HepG2 (cell line): Measurements from ENCODE around the gene PSMA3. TPM values are rescaled to one million over a fixed set of nuclear protein-coding genes. Genes with fewer than 3 reads are reported as not detected.

ENCODE experiments used
- BCL6 ChIP-seq: IDR thresholded peaks from 2 replicates; pipeline ENCODE4 v1.6.1; 2016; ENCODE audit warnings: missing genetic modification reagents, missing compliant biosample characterization
- GZF1 ChIP-seq: sonication (generic); formaldehyde crosslinking; IDR thresholded peaks from 2 replicates; pipeline ENCODE4 v1.5.1; 2020; ENCODE audit warnings: mild to moderate bottlenecking, missing genetic modification reagents
- HNF4A ChIP-seq: sonication (generic); formaldehyde crosslinking; IDR thresholded peaks from 2 replicates; pipeline ENCODE4 v1.4.0; 2020; ENCODE audit warnings: missing genetic modification reagents
- JARID2 ChIP-seq: sonication (generic); formaldehyde crosslinking; IDR thresholded peaks from 2 replicates; pipeline ENCODE4 v1.8.1; 2023; ENCODE audit warnings: missing genetic modification reagents, inconsistent platforms; ENCODE audit not compliant: insufficient replicate concordance
- MBD4 ChIP-seq: IDR thresholded peaks from 2 replicates; pipeline ENCODE4 v1.6.1; 2012; ENCODE audit warnings: low read length, inconsistent platforms, borderline replicate concordance
- MEIS1 ChIP-seq: sonication (generic); formaldehyde crosslinking; IDR thresholded peaks from 2 replicates; pipeline ENCODE4 v1.9.0; 2021; ENCODE audit warnings: mild to moderate bottlenecking, missing genetic modification reagents, moderate library complexity, borderline replicate concordance
- NFKBIZ ChIP-seq: IDR thresholded peaks from 2 replicates; pipeline ENCODE4 v1.6.1; 2018; ENCODE audit warnings: missing genetic modification reagents, missing compliant biosample characterization
- POLR2G ChIP-seq: fragments of 200-400 bp; formaldehyde crosslinking; IDR thresholded peaks from 2 replicates; pipeline ENCODE4 v1.6.1; 2018; ENCODE audit warnings: mild to moderate bottlenecking, low read depth, low read length, moderate library complexity
- RAD21 ChIP-seq: fragments of 450-650 bp; formaldehyde crosslinking; IDR thresholded peaks from 2 replicates; pipeline ENCODE4 v1.5.0; 2020; ENCODE audit warnings: mild to moderate bottlenecking
- RFX5 ChIP-seq: IDR thresholded peaks from 2 replicates; pipeline ENCODE4 v1.6.1; 2011; ENCODE audit warnings: low read depth, low read length, improper control_type of control experiment
- SAP130 ChIP-seq: IDR thresholded peaks from 2 replicates; pipeline ENCODE4 v1.6.1; 2016; ENCODE audit warnings: low read depth
- SMC3 ChIP-seq: IDR thresholded peaks from 2 replicates; pipeline ENCODE4 v1.6.1; 2011; ENCODE audit warnings: low read length, improper control_type of control experiment
- SOX6 ChIP-seq, 2 experiments: fragments of 450-650 bp in 1 of 2; sonication (generic) in 1 of 2; formaldehyde crosslinking in 1 of 2; IDR thresholded peaks; 2 replicates each; pipeline versions ENCODE4 v1.4.0 to v1.6.1; 2017 to 2020; ENCODE audit warnings: antibody characterized with exemption in 1 of 2, mild to moderate bottlenecking in 1 of 2, missing genetic modification reagents in 1 of 2
- polyA plus RNA-seq, 8 experiments: library from polyadenylated mRNA; depleted of rRNA in 3 of 8; stranded (reverse) in 7 of 8; unstranded in 1 of 8; fragments of >200 nt; fragmentation: Illumina TruSeq in 4 of 8; extraction: Trizol in 4 of 8; gene quantifications; 2 replicates each; pipeline versions ENCODE4 v1.2.1 to v1.2.3, GENCODE V29; 2011 to 2016; ENCODE audit warnings: low read depth in 4 of 8, missing spikeins in 1 of 8, mixed read lengths in 1 of 8; ENCODE audit not compliant: insufficient read depth in 1 of 8
- total RNA-seq, 5 experiments: library from RNA; depleted of rRNA; stranded (reverse); fragments of >200 nt; fragmentation: Illumina TruSeq; extraction: Trizol; gene quantifications; 2 replicates each; pipeline ENCODE4 v1.2.3, GENCODE V29; 2016; ENCODE audit warnings: low read depth in 1 of 5
- TF ChIP-seq, protein P1 (sequence below): sonication (generic); formaldehyde crosslinking; IDR thresholded peaks from 2 replicates; pipeline ENCODE4 v1.9.0; 2021; ENCODE audit warnings: missing genetic modification reagents, mild to moderate bottlenecking, borderline replicate concordance
- TF ChIP-seq, protein P2 (sequence below): sonication (generic); formaldehyde crosslinking; IDR thresholded peaks from 2 replicates; pipeline ENCODE4 v1.9.0; 2021; ENCODE audit warnings: mild to moderate bottlenecking, missing genetic modification reagents
- TF ChIP-seq, protein P3 (sequence below): sonication (generic); formaldehyde crosslinking; conservative IDR thresholded peaks from 2 replicates; pipeline ENCODE4 v1.4.0; 2020; ENCODE audit warnings: missing genetic modification reagents
- TF ChIP-seq, protein P4 (sequence below): sonication (generic); formaldehyde crosslinking; IDR thresholded peaks from 2 replicates; pipeline ENCODE4 v1.5.0; 2020; ENCODE audit warnings: mild to moderate bottlenecking, missing genetic modification reagents, moderate library complexity

Gene PSMA3
- total and polyA plus RNA-seq, 2 of the 13 experiments (the other 11 are each of a cell fraction or from before 2014, with no cell fraction given), result 232 to 275 TPM

DNA sequence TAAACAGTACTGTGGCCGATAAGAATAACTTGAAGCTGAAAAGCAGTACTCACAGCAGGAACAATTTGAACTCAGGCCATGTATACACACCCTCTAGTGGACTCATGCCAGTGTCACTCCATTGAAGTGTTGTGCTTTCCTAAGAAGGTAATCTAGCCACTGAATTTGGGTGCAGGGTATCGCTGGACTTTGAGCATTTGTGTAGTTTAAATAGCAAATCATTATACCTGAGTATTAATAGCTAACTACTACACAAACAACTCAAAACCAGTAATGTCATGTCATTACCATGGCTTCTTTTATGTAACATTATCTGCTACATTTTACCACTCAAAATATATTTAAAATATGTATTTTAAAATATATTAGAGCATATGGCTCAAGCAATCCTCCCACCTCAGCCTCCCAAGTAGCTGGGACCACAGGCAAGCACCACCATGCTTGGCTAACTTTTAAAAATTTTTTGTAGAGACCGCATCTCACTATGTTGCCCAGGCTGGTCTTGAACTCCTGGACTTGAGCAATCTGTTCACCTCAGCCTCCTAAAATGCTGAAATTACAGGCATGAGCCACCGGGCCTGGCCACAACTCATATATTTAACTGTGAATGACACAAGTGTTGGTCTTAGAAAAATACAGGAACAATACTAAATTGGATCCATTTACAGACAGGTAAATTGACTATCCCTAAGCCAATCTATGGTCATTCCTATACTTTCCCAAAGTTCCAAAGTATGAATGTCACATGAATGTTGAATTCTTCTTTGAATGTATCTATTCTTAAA, 28.1 kb downstream of the PSMA3 start (continued):
- TF ChIP-seq, protein P1, sequence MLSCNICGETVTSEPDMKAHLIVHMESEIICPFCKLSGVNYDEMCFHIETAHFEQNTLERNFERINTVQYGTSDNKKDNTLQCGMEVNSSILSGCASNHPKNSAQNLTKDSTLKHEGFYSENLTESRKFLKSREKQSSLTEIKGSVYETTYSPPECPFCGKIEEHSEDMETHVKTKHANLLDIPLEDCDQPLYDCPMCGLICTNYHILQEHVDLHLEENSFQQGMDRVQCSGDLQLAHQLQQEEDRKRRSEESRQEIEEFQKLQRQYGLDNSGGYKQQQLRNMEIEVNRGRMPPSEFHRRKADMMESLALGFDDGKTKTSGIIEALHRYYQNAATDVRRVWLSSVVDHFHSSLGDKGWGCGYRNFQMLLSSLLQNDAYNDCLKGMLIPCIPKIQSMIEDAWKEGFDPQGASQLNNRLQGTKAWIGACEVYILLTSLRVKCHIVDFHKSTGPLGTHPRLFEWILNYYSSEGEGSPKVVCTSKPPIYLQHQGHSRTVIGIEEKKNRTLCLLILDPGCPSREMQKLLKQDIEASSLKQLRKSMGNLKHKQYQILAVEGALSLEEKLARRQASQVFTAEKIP (CRISPR knock-in tag), result no peak
- TF ChIP-seq, protein P2, sequence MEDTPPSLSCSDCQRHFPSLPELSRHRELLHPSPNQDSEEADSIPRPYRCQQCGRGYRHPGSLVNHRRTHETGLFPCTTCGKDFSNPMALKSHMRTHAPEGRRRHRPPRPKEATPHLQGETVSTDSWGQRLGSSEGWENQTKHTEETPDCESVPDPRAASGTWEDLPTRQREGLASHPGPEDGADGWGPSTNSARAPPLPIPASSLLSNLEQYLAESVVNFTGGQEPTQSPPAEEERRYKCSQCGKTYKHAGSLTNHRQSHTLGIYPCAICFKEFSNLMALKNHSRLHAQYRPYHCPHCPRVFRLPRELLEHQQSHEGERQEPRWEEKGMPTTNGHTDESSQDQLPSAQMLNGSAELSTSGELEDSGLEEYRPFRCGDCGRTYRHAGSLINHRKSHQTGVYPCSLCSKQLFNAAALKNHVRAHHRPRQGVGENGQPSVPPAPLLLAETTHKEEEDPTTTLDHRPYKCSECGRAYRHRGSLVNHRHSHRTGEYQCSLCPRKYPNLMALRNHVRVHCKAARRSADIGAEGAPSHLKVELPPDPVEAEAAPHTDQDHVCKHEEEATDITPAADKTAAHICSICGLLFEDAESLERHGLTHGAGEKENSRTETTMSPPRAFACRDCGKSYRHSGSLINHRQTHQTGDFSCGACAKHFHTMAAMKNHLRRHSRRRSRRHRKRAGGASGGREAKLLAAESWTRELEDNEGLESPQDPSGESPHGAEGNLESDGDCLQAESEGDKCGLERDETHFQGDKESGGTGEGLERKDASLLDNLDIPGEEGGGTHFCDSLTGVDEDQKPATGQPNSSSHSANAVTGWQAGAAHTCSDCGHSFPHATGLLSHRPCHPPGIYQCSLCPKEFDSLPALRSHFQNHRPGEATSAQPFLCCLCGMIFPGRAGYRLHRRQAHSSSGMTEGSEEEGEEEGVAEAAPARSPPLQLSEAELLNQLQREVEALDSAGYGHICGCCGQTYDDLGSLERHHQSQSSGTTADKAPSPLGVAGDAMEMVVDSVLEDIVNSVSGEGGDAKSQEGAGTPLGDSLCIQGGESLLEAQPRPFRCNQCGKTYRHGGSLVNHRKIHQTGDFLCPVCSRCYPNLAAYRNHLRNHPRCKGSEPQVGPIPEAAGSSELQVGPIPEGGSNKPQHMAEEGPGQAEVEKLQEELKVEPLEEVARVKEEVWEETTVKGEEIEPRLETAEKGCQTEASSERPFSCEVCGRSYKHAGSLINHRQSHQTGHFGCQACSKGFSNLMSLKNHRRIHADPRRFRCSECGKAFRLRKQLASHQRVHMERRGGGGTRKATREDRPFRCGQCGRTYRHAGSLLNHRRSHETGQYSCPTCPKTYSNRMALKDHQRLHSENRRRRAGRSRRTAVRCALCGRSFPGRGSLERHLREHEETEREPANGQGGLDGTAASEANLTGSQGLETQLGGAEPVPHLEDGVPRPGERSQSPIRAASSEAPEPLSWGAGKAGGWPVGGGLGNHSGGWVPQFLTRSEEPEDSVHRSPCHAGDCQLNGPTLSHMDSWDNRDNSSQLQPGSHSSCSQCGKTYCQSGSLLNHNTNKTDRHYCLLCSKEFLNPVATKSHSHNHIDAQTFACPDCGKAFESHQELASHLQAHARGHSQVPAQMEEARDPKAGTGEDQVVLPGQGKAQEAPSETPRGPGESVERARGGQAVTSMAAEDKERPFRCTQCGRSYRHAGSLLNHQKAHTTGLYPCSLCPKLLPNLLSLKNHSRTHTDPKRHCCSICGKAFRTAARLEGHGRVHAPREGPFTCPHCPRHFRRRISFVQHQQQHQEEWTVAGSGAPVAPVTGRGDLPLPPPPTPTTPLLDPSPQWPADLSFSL (CRISPR knock-in tag), result 0 out of 2 replicates have a peak, but pooled peaks have one; percentile 39
- TF ChIP-seq JARID2 (CRISPR knock-in tag) (no peak), NFKBIZ (no peak), RFX5 (no peak), HNF4A (CRISPR knock-in tag) (peak; percentile 93), SAP130 (CRISPR knock-in tag) (peak; percentile 86), BCL6 (CRISPR knock-in tag) (peak; percentile 53; the same call in 1 of the 2 replicates), MEIS1 (CRISPR knock-in tag) (0 out of 2 replicates have a peak, but pooled peaks have one; percentile 45), POLR2G (peak; percentile 46; the same call in 1 of the 2 replicates), SMC3 (peak; percentile 83), SOX6 (IDR thresholded peaks at IDR 0.05) (no peak), SOX6 (CRISPR knock-in tag; IDR thresholded peaks at IDR 0.05) (peak; percentile 72; the same call in 1 of the 2 replicates), RAD21 (CRISPR knock-in tag) (peak; percentile 68; the same call in 1 of the 2 replicates), GZF1 (no peak), MBD4 (0 out of 2 replicates have a peak, but pooled peaks have one; percentile 45)
- TF ChIP-seq, protein P3, sequence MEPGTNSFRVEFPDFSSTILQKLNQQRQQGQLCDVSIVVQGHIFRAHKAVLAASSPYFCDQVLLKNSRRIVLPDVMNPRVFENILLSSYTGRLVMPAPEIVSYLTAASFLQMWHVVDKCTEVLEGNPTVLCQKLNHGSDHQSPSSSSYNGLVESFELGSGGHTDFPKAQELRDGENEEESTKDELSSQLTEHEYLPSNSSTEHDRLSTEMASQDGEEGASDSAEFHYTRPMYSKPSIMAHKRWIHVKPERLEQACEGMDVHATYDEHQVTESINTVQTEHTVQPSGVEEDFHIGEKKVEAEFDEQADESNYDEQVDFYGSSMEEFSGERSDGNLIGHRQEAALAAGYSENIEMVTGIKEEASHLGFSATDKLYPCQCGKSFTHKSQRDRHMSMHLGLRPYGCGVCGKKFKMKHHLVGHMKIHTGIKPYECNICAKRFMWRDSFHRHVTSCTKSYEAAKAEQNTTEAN (CRISPR knock-in tag), result 0 out of 2 replicates have a peak, but pooled peaks have one; percentile 71
- TF ChIP-seq, protein P4, sequence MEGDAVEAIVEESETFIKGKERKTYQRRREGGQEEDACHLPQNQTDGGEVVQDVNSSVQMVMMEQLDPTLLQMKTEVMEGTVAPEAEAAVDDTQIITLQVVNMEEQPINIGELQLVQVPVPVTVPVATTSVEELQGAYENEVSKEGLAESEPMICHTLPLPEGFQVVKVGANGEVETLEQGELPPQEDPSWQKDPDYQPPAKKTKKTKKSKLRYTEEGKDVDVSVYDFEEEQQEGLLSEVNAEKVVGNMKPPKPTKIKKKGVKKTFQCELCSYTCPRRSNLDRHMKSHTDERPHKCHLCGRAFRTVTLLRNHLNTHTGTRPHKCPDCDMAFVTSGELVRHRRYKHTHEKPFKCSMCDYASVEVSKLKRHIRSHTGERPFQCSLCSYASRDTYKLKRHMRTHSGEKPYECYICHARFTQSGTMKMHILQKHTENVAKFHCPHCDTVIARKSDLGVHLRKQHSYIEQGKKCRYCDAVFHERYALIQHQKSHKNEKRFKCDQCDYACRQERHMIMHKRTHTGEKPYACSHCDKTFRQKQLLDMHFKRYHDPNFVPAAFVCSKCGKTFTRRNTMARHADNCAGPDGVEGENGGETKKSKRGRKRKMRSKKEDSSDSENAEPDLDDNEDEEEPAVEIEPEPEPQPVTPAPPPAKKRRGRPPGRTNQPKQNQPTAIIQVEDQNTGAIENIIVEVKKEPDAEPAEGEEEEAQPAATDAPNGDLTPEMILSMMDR, result peak; percentile 77
